ENCODE measurements around the gene FYN. TPM values are rescaled to one million over a fixed set of nuclear protein-coding genes. Genes with fewer than 3 reads are reported as not detected.

FYN gene
- total and polyA plus RNA-seq, 2 experiments from 2014 or later, result 58.6 to 166 TPM

DNA sequence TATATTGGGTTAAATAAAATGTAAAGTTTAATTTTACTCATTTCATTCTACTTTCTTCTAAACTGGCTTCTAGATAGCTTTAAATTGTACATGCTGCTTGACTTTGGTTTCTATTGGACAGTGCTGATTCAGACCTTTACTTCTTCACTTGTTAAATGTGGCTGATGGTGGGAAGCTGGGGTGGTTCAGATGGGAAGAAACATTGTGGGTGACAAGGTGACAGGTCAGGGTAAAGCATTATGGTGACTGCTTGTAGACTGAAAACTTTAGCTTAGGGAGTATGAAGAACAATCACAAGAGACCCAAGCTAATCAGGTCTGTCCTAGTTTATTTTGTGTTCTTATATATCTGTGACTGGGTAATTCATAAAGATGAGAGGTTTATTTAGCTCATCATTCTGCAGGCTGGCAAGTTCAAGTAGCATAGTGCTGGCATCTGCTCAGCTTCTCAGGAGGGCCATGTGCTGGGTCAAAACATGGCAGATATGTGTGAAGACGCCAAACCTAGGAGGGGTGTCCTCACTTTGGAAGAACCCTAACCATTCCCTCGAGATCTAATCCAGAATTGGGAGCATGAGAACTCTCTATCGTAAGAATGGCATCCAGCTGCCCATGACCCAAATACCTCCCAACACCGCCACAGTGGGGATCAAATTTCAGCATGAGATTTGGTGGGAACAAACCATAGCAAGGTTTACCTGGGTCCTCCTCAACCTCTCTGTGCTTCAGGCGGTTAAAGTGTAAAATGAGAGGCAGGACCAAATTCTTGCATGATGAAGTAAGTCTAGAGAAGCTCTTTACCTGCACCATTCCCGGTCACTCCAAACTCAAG lies 102.8 kb downstream of the FYN start:
- DNase-seq, result no peak
- no peaks in the 10 kb centered on the region for H3K27me3 ChIP-seq (replicated peaks; ENCODE audit: insufficient read depth)
- TF ChIP-seq EZH2phosphoT487 (IDR thresholded peaks at IDR 0.05; ENCODE audit: insufficient read depth, low read depth) (no peak), EZH2 (IDR thresholded peaks at IDR 0.05; ENCODE audit: insufficient read depth, poor library complexity, severe bottlenecking) (no peak)
- H2AFZ ChIP-seq, result no peak overlapping the region
- no peaks in the 10 kb centered on the region for H3K9me3 ChIP-seq (ENCODE audit: low read depth)
- no peak overlapping the region for H3K4me2 ChIP-seq (ENCODE audit: unreplicated experiment)
- H4K20me1 ChIP-seq (ENCODE audit: insufficient read depth), result 0 out of 2 replicates have a peak, but pooled peaks cover 7% of the 10 kb centered on the region
- H3K9ac ChIP-seq, result no peak overlapping the region
- no peaks in the 10 kb centered on the region for H3K36me3 ChIP-seq (ENCODE audit: low read depth)
- peaks cover 82% of the 10 kb centered on the region for H3K79me2 ChIP-seq (ENCODE audit: insufficient read depth)
- peaks cover 35% of the 10 kb centered on the region for H3K4me1 ChIP-seq (ENCODE audit: insufficient read depth)
- peaks cover 24% of the 10 kb centered on the region for H3F3A ChIP-seq (ENCODE audit: insufficient read depth)
- in situ Hi-C loops (cut with MboI), result no loop called here
- WGBS, 2 experiments (ENCODE audit: low coverage in 1 of 2, low lambda C conversion rate in 2 of 2, missing lambda C conversion rate in 2 of 2), result 98% methylated on average over 6 of the region's 6 CpGs
- H3K9me2 ChIP-seq (ENCODE audit: insufficient read depth), result no peaks in the 10 kb centered on the region
- H3K4me3 ChIP-seq, result no peak overlapping the region
- H3K27ac ChIP-seq, result no peak overlapping the region

DNA sequence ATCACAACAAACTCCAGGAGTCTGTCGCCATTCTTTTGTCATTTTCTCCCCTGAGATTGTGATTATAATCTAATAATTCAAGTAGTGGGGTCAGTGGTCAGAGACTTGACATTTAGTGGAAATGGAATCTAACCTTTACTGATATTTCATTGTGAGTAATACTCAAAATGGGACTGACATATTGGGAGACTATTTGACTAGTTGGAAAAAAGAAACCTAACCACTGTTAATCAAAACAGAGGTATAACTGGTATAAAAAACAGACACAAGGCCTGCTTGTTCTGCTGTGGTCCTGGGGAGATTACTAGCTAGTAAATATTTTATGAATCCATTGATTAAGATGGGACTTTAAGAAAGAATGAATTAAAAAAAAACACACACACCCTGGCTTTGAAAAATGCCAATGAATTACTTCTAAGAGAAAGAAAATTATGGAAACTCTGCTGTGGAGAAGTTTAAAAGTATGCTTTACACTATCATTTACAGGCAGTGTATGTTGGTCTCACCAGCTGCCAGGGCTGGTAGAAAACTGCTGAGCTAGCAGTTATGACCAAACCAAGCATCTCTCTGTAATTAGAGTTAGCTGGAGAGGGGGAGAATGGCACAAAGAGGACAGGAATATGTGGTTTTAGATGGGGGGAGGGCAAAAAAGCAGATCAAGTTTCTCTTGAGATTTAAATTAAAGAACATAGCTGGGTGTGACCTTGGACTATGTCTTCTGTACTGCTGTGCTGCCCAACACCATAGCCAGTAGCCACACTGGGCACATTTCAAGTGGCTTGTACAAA lies 103.7 kb downstream of the FYN start:
- Histone ChIP-seq H2AFZ (no peak overlapping the region), H3K4me2 (ENCODE audit: unreplicated experiment) (no peak overlapping the region), H3K4me1 (ENCODE audit: insufficient read depth) (peaks cover 26% of the 10 kb centered on the region), H3K9ac (no peak overlapping the region), H3K27me3 (replicated peaks; ENCODE audit: insufficient read depth) (no peaks in the 10 kb centered on the region), H3K27ac (no peak overlapping the region), H3K36me3 (ENCODE audit: low read depth) (no peaks in the 10 kb centered on the region), H3K79me2 (ENCODE audit: insufficient read depth) (peaks cover 82% of the 10 kb centered on the region), H4K20me1 (ENCODE audit: insufficient read depth) (0 out of 2 replicates have a peak, but pooled peaks cover 7% of the 10 kb centered on the region), H3K9me3 (ENCODE audit: low read depth) (no peaks in the 10 kb centered on the region), H3K4me3 (no peak overlapping the region), H3K9me2 (ENCODE audit: insufficient read depth) (no peaks in the 10 kb centered on the region), H3F3A (ENCODE audit: insufficient read depth) (0 out of 2 replicates have a peak, but pooled peaks cover 15% of the 10 kb centered on the region)
- DNase-seq, result no peak
- in situ Hi-C loops (cut with MboI), result no loop called here
- WGBS, 2 experiments (ENCODE audit: low coverage in 1 of 2, low lambda C conversion rate in 2 of 2, missing lambda C conversion rate in 2 of 2), result 88 to 97% methylated on average over 1 of the region's 1 CpG
- TF ChIP-seq EZH2 (IDR thresholded peaks at IDR 0.05; ENCODE audit: insufficient read depth, poor library complexity, severe bottlenecking), result no peak

DNA sequence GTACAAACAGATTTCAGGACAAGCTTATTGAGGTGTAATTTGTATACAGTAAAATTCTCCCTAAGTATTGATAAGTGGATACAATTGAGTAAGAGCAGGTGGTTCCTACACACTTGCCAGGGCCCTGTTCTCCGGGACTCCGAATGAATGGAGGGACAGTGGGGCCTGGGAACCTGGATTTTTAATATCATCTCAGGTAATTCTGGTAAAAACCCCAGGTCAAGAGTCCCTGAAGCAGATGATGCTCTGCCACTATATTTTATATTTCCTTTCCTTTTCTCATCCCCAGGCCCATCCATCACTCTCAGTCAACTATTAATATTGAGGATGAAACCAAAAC lies 104.9 kb downstream of the FYN start:
- H3K4me2 ChIP-seq (ENCODE audit: unreplicated experiment), result no peak overlapping the region
- 0 out of 2 replicates have a peak, but pooled peaks cover 15% of the 10 kb centered on the region for H3F3A ChIP-seq (ENCODE audit: insufficient read depth)
- 100% methylated on average over 2 of the region's 2 CpGs for WGBS, 2 experiments (ENCODE audit: low coverage in 1 of 2, low lambda C conversion rate in 2 of 2, missing lambda C conversion rate in 2 of 2)
- H3K36me3 ChIP-seq (ENCODE audit: low read depth), result no peaks in the 10 kb centered on the region
- no peaks in the 10 kb centered on the region for H3K27me3 ChIP-seq (replicated peaks; ENCODE audit: insufficient read depth)
- H3K4me3 ChIP-seq, result no peak overlapping the region
- TF ChIP-seq EZH2phosphoT487 (IDR thresholded peaks at IDR 0.05; ENCODE audit: insufficient read depth, low read depth) (no peak), EZH2 (IDR thresholded peaks at IDR 0.05; ENCODE audit: insufficient read depth, poor library complexity, severe bottlenecking) (no peak)
- H3K27ac ChIP-seq, result no peak overlapping the region
- peaks cover 26% of the 10 kb centered on the region for H3K4me1 ChIP-seq (ENCODE audit: insufficient read depth)
- in situ Hi-C loops (cut with MboI), result no loop called here
- DNase-seq, result no peak
- no peak overlapping the region for H2AFZ ChIP-seq
- no peaks in the 10 kb centered on the region for H3K9me3 ChIP-seq (ENCODE audit: low read depth)
- H3K79me2 ChIP-seq (ENCODE audit: insufficient read depth), result peaks cover 92% of the 10 kb centered on the region
- H4K20me1 ChIP-seq (ENCODE audit: insufficient read depth), result 0 out of 2 replicates have a peak, but pooled peaks cover 7% of the 10 kb centered on the region
- H3K9ac ChIP-seq, result no peak overlapping the region
- H3K9me2 ChIP-seq (ENCODE audit: insufficient read depth), result no peaks in the 10 kb centered on the region

DNA sequence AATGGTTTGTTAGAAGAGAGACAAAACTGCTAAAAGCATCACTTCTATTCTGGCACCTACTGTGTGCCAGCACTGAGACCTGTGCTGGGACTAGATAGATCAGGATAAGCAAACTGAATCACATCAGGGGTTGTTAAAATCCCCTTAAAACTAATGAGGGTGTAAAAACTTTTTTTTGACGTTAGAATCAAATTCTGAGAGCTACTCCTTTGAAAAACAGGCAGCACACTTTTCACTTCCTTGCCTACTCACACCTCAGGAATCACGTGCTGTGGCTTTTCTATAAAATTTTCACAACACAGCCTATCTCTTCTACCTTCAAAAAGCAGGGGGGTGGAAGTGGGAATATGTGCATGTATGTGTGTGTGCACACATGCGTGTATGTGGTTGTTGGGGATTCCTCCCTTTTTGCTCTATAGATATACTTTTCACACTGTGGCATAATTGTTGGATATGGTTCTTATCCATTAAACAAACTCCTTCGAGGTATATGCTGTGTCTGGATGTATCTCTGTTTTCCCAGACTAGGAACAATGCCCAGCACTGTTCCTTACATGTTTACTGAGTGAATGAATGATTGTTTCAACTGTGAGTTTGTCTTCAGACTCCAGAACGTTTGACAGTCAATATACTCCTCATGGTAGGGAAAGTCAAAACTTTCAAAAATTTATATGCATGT lies 105.4 kb downstream of the FYN start:
- Histone ChIP-seq H3K79me2 (ENCODE audit: insufficient read depth) (peaks cover 97% of the 10 kb centered on the region), H3F3A (ENCODE audit: insufficient read depth) (0 out of 2 replicates have a peak, but pooled peaks cover 15% of the 10 kb centered on the region), H3K9me3 (ENCODE audit: low read depth) (no peaks in the 10 kb centered on the region), H3K27me3 (replicated peaks; ENCODE audit: insufficient read depth) (no peaks in the 10 kb centered on the region), H3K9ac (no peak overlapping the region), H3K4me2 (ENCODE audit: unreplicated experiment) (no peak overlapping the region), H3K27ac (no peak overlapping the region), H4K20me1 (ENCODE audit: insufficient read depth) (0 out of 2 replicates have a peak, but pooled peaks cover 7% of the 10 kb centered on the region), H3K9me2 (ENCODE audit: insufficient read depth) (no peaks in the 10 kb centered on the region), H3K36me3 (ENCODE audit: low read depth) (no peaks in the 10 kb centered on the region), H2AFZ (no peak overlapping the region), H3K4me3 (no peak overlapping the region), H3K4me1 (ENCODE audit: insufficient read depth) (peaks cover 30% of the 10 kb centered on the region)
- no peak for TF ChIP-seq EZH2 (IDR thresholded peaks at IDR 0.05; ENCODE audit: insufficient read depth, poor library complexity, severe bottlenecking)
- no peak for TF ChIP-seq EZH2phosphoT487 (IDR thresholded peaks at IDR 0.05; ENCODE audit: insufficient read depth, low read depth)
- in situ Hi-C loops (cut with MboI), result no loop called here
- no peak for DNase-seq
- 65 to 72% methylated on average over 5 of the region's 5 CpGs for WGBS, 2 experiments (ENCODE audit: low coverage in 1 of 2, low lambda C conversion rate in 2 of 2, missing lambda C conversion rate in 2 of 2)
